Spleen (tissue), 11 donors: ENCODE results near the gene PI4K2B. TPM values are rescaled to one million over a fixed set of nuclear protein-coding genes. Genes with fewer than 3 reads are reported as not detected.
A peak's percentile ranks its signal among the peaks of the same experiment; 100 is the strongest.
"Not testable (repeated sequence)": the region's sequence is repeated elsewhere in the genome, so short reads cannot be mapped to it uniquely, and the experiment has no call there.

Source experiments
- DNase-seq: peaks from one replicate; pipeline ENCODE4 v3.0.0-alpha.2; 2020
- H3K27ac ChIP-seq, 8 donors: fragments of 200-600 bp; sonication (generic) in 7 of 8; 1 replicate in 4 of 8; 2 replicates in 4 of 8; pipeline versions ENCODE4 v1.5.0 to v1.8.0; 2016 to 2021; ENCODE audit warnings: inconsistent platforms in 4 of 8, mild to moderate bottlenecking in 4 of 8, moderate library complexity in 1 of 8
- H3K27me3 ChIP-seq, 7 donors: fragments of 200-600 bp; sonication (generic) in 6 of 7; replicated peaks in 1 of 7; 1 replicate in 4 of 7; 2 replicates in 3 of 7; pipeline versions ENCODE4 v1.5.0 to v1.8.0; 2016 to 2021; ENCODE audit warnings: inconsistent platforms in 3 of 7, mild to moderate bottlenecking in 1 of 7
- H3K36me3 ChIP-seq, 6 donors: fragments of 200-600 bp; sonication (generic) in 5 of 6; 1 replicate in 4 of 6; 2 replicates in 2 of 6; pipeline versions ENCODE4 v1.5.0 to v1.8.0; 2016 to 2021; ENCODE audit warnings: inconsistent platforms in 2 of 6
- H3K4me1 ChIP-seq, 6 donors: fragments of 200-600 bp; sonication (generic) in 5 of 6; 1 replicate in 3 of 6; 2 replicates in 3 of 6; pipeline versions ENCODE4 v1.5.0 to v1.8.0; 2016 to 2021; ENCODE audit warnings: inconsistent platforms in 3 of 6
- H3K4me3 ChIP-seq, 8 donors: fragments of 200-600 bp; sonication (generic) in 7 of 8; 1 replicate in 4 of 8; 2 replicates in 4 of 8; pipeline versions ENCODE4 v1.5.0 to v1.8.0; 2016 to 2021; ENCODE audit warnings: inconsistent platforms in 4 of 8, mild to moderate bottlenecking in 4 of 8, moderate library complexity in 2 of 8
- H3K9me3 ChIP-seq, 8 donors: fragments of 200-600 bp; sonication (generic) in 7 of 8; 1 replicate in 4 of 8; 2 replicates in 4 of 8; pipeline versions ENCODE4 v1.5.0 to v1.8.0; 2016 to 2021; ENCODE audit warnings: inconsistent platforms in 4 of 8
- CTCF ChIP-seq, 11 experiments: fragments of 200-600 bp in 7 of 11; fragments of 450-650 bp in 4 of 11; sonication (generic) in 4 of 11; IDR thresholded peaks in 8 of 11; conservative IDR thresholded peaks in 3 of 11; 1 replicate in 7 of 11; 2 replicates in 4 of 11; pipeline versions ENCODE4 v1.4.0 to v1.8.0; 2016 to 2021; ENCODE audit warnings: antibody characterized with exemption in 11 of 11, inconsistent platforms in 4 of 11, mild to moderate bottlenecking in 1 of 11
- POLR2A ChIP-seq, 3 donors: fragments of 450-650 bp; IDR thresholded peaks; one replicate each; pipeline ENCODE4 v1.5.1; 2017; ENCODE audit warnings: antibody characterized with exemption in 3 of 3, mild to moderate bottlenecking in 1 of 3
- POLR2AphosphoS5 ChIP-seq, 3 donors: sonication (generic); formaldehyde crosslinking; IDR thresholded peaks; one replicate each; pipeline ENCODE4 v1.5.1; 2017; ENCODE audit warnings: antibody characterized with exemption in 3 of 3
- WGBS, 5 donors: extraction: QIAGEN DNeasy Blood & Tissue Kit in 3 of 5; methylation state at CpG; one replicate each; pipeline versions ENCODE4 v1.1.5 to v1.1.7; 2013 to 2018; 5-methylcytosine and 5-hydroxymethylcytosine counted together
- intact Hi-C: fragments of 100-400 bp; cut with DNase I; formaldehyde crosslinking; loops from one replicate; pipeline ENCODE4 v1.15.0; 2023; ENCODE audit warnings: low total_unique reads
- polyA plus RNA-seq, 3 donors: library from polyadenylated mRNA; stranded (reverse); fragments of 200-250 nt; gene quantifications; one replicate each; pipeline ENCODE4 v1.2.1, GENCODE V29; 2013
- total RNA-seq, 7 donors: library from RNA; depleted of rRNA in 3 of 7; stranded (reverse); fragments of >200 nt in 3 of 7; fragmentation: NEBNext Ultra II Directional in 4 of 7; extraction: Animal tissue kit (Norgen Biotek cat#: 25700) in 4 of 7; gene quantifications; one replicate each; pipeline versions ENCODE4 v1.1.0 to v1.2.1, GENCODE V29; 2016 to 2021
- donor health status: healthy with polysubstance abuse.
- donor health status: DM: no; HTN: no; CAD: no; lungs with moderate emphysema.
- donor health status: DM: no; HTN: no; CAD: no.
- donor health status: Bipolar disorder and iron deficiency.
- donor health status: healthy.
- donor health status: DM: no; HTN: no; CAD: no.
- donor health status: DM: yes; HTN: yes; CAD: no.

PI4K2B gene
- total and polyA plus RNA-seq, 10 donors: 6.1 to 19.6 (median 15.3) TPM

- no peak for DNase-seq
- 88 to 96% (median 92%) methylated on average over 14 to 22 of the region's 22 CpGs for WGBS, 5 donors
- H3K27ac ChIP-seq: no peak overlapping the region
- H3K27me3 ChIP-seq: no peaks in the 10 kb centered on the region
- intact Hi-C loops: no loop called here
- H3K9me3 ChIP-seq: peaks cover 0 to 9% (median 0%) of the 10 kb centered on the region in 8 donors
- H3K36me3 ChIP-seq: peaks cover 0 to 4% (median 0%) of the 10 kb centered on the region in 6 donors
- TF ChIP-seq CTCF (IDR thresholded peaks at IDR 0.05 in 8 of 11, conservative IDR thresholded peaks at IDR 0.05 in 3 of 11) (no peak), POLR2AphosphoS5 (IDR thresholded peaks at IDR 0.05) (no peak), POLR2A (IDR thresholded peaks at IDR 0.05) (no peak)
- H3K4me1 ChIP-seq: peaks cover 0 to 14% (median 0%) of the 10 kb centered on the region in 6 donors
- H3K4me3 ChIP-seq: no peak overlapping the region
Observed at GRCh38 chr4:25246680-25247611, 13.1 kb downstream of the PI4K2B start.

GRCh38 chr4:25248875-25249274 lies 15.0 kb downstream of the PI4K2B start:
- H3K27me3 ChIP-seq, DNase-seq, H3K4me3 ChIP-seq, H3K27ac ChIP-seq, intact Hi-C loops, H3K9me3 ChIP-seq, H3K36me3 ChIP-seq: not testable (repeated sequence)
- WGBS, 5 donors: 85 to 91% (median 88%) methylated on average over 4 to 6 of the region's 6 CpGs
- peaks cover 0 to 29% (median 11%) of the 10 kb centered on the region in 6 donors for H3K4me1 ChIP-seq

GRCh38 chr4:25249494-25249893 lies 15.7 kb downstream of the PI4K2B start:
- intact Hi-C loops, DNase-seq, H3K27ac ChIP-seq, H3K4me3 ChIP-seq, H3K9me3 ChIP-seq, H3K27me3 ChIP-seq: not testable (repeated sequence)
- WGBS, 5 donors: 95 to 98% (median 97%) methylated on average over 8 to 25 of the region's 25 CpGs
- Histone ChIP-seq H3K4me1 (peaks cover 0 to 29% (median 11%) of the 10 kb centered on the region in 6 donors), H3K36me3 (peaks cover 0 to 13% (median 0%) of the 10 kb centered on the region in 6 donors)

GRCh38 chr4:25252230-25253070 lies 18.6 kb downstream of the PI4K2B start:
- TF ChIP-seq POLR2AphosphoS5 (IDR thresholded peaks at IDR 0.05): no peak
- TF ChIP-seq POLR2A (IDR thresholded peaks at IDR 0.05): no peak
- no peak for TF ChIP-seq CTCF (IDR thresholded peaks at IDR 0.05 in 8 of 11, conservative IDR thresholded peaks at IDR 0.05 in 3 of 11)
- Histone ChIP-seq H3K27ac (peak overlapping the region in 3 of 8 donors; percentile 28 to 55 (median 32)), H3K4me1 (peaks cover 0 to 25% (median 11%) of the 10 kb centered on the region in 6 donors), H3K9me3 (no peaks in the 10 kb centered on the region), H3K27me3 (no peaks in the 10 kb centered on the region), H3K36me3 (peaks cover 5 to 38% (median 24%) of the 10 kb centered on the region in 6 donors), H3K4me3 (no peak overlapping the region)
- no peak for DNase-seq
- intact Hi-C loops: loop anchor here (10.0 kb wide), 1 partner anchor 52 kb away; no protein-coding TSS in a partner anchor
- WGBS, 5 donors: 77 to 87% (median 82%) methylated on average over 9 of the region's 9 CpGs
